ENCODE measurements around the gene LGALSL. TPM values are rescaled to one million over a fixed set of nuclear protein-coding genes. Genes with fewer than 3 reads are reported as not detected.

LGALSL gene
- total RNA-seq, 1 experiment from 2014 or later: 23.8 TPM

- H2AK5ac ChIP-seq (ENCODE audit: insufficient read length, low read length): no peak overlapping the region
- no peak overlapping the region for H2BK15ac ChIP-seq (ENCODE audit: low read depth, low read length)
- H2BK12ac ChIP-seq (ENCODE audit: insufficient read length, low read depth, low read length): no peak overlapping the region
- H3K27me3 ChIP-seq (ENCODE audit: insufficient read depth, low read length): no peaks in the 10 kb centered on the region
- no peaks in the 10 kb centered on the region for H3K9me3 ChIP-seq (ENCODE audit: control insufficient read depth, low read depth, low read length)
- DNase-seq: no peak
- no CpG with 5 or more reads among the region's 1 CpG for WGBS (ENCODE audit: extremely low coverage, insufficient read length, low lambda C conversion rate)
- Mint-ChIP-seq H3K27ac (peak overlapping the region in 1 of 3 experiments; percentile 20; a peak in 1 of 7 replicates), H3K4me1 (peaks cover 19 to 20% of the 10 kb centered on the region in 2 experiments), H3K27me3 (ENCODE audit: low read depth) (peaks cover 4% of the 10 kb centered on the region), H3K36me3 (ENCODE audit: insufficient read depth in 1 of 3, low read depth in 3 of 3) (no peaks in the 10 kb centered on the region), H3K4me3 (no peak overlapping the region), H3K9me3 (no peaks in the 10 kb centered on the region)
- peaks cover 4% of the 10 kb centered on the region; the same call in 1 of the 2 replicates for H3K4me1 ChIP-seq (ENCODE audit: insufficient read depth, low read length)
- H4K91ac ChIP-seq (ENCODE audit: insufficient read length, low read depth, low read length): no peak overlapping the region
- H3T11ph ChIP-seq (ENCODE audit: low read length): no peak overlapping the region
- no peaks in the 10 kb centered on the region for H3K79me1 ChIP-seq (ENCODE audit: insufficient read depth, low read depth, low read length, poor library complexity, severe bottlenecking)
- H3K79me2 ChIP-seq (ENCODE audit: insufficient read depth, low read length): no peaks in the 10 kb centered on the region
- no peak overlapping the region for H2BK20ac ChIP-seq (ENCODE audit: low read depth, low read length, poor library complexity, severe bottlenecking)
- no peak overlapping the region for H3K4ac ChIP-seq (ENCODE audit: low read depth, low read length)
- no peak overlapping the region for H3K9ac ChIP-seq (ENCODE audit: extremely low read depth, insufficient read length, low read length)
- H2AFZ ChIP-seq (ENCODE audit: low read length): no peak overlapping the region
- H3K56ac ChIP-seq (ENCODE audit: insufficient read length, low read depth, low read length): no peak overlapping the region
- no peak overlapping the region for H2BK5ac ChIP-seq (ENCODE audit: insufficient read length, low read length)
- H3K23ac ChIP-seq (ENCODE audit: insufficient read length, low read depth, low read length): no peak overlapping the region
- no peak overlapping the region for H4K8ac ChIP-seq (replicated peaks; ENCODE audit: insufficient read length, low read depth, low read length)
- no peak overlapping the region for H3K27ac ChIP-seq (ENCODE audit: insufficient read length, low read depth, low read length)
- no peaks in the 10 kb centered on the region for H4K20me1 ChIP-seq (ENCODE audit: control insufficient read depth, insufficient read depth, insufficient read length)
- H3K23me2 ChIP-seq (ENCODE audit: insufficient read length, low read depth, low read length, poor library complexity, severe bottlenecking): no peaks in the 10 kb centered on the region
- H3K4me2 ChIP-seq (ENCODE audit: insufficient read depth, insufficient read length, low read length): no peak overlapping the region
- no peak overlapping the region for H3K18ac ChIP-seq (ENCODE audit: insufficient read length, low read depth, low read length)
- TF ChIP-seq CTCF (conservative IDR thresholded peaks at IDR 0.05): no peak
- H2BK120ac ChIP-seq (ENCODE audit: low read depth, low read length, poor library complexity, severe bottlenecking): no peak overlapping the region
- no peak overlapping the region for H3K14ac ChIP-seq (ENCODE audit: insufficient read depth, low read length)
- H4K5ac ChIP-seq (ENCODE audit: insufficient read length, low read depth, low read length): no peak overlapping the region
Measured at GRCh38 chr2:64498438-64498837, 44.5 kb downstream of the LGALSL start.

All from H9 (cell line).